K562 (cell line): ENCODE results near the gene PUDP. TPM values are rescaled to one million over a fixed set of nuclear protein-coding genes. Genes with fewer than 3 reads are reported as not detected.

Experiments
- ATAC-seq: fragments of 200-7000 bp; cut with Tn5 transposase; 3 replicates; pipeline ENCODE4 v1.9.1; 2020; ENCODE audit warnings: moderate library complexity
- BruUV-seq: library from RNA; stranded (reverse); fragments of 400-500 nt; replicated peaks from 2 replicates; lab custom pipeline; 2021; lab: Mats Ljungman, UMichigan
- CTCF ChIA-PET: fragments of 300-600 bp; formaldehyde crosslinking; extraction: SDS; loops from one replicate; lab custom pipeline; 2021; ENCODE audit warnings: low intra/inter-chr PET ratio; lab: Yijun Ruan, JAX
- POLR2A ChIA-PET: fragments of 300-600, 350-650 bp; sonication (Branson Sonifier 250); formaldehyde crosslinking; extraction: SDS; loops from one replicate; lab custom pipeline; 2021; ENCODE audit warnings: antibody characterized with exemption, inconsistent platforms; lab: Yijun Ruan, JAX
- DNase-seq, 4 experiments: peaks; one replicate each; pipeline versions ENCODE4 v3.0.0 to v3.0.0-alpha.2; 2011 to 2018; ENCODE audit warnings: low spot score in 3 of 4, mixed read lengths in 3 of 4; ENCODE audit errors: extremely low read depth in 1 of 4
- FAIRE-seq: peaks from 2 replicates; lab custom pipeline; 2011; peaks lifted over from hg19 to GRCh38; lab: Jason Lieb, UNC
- H2AFZ ChIP-seq: 2 replicates; pipeline ENCODE4 v1.6.0; 2011; ENCODE audit warnings: low read depth, low read length, control low read depth, inconsistent platforms
- H3K27ac ChIP-seq: fragments of 200-600 bp; 3 replicates; pipeline ENCODE4 v1.8.0; 2011; ENCODE audit warnings: low read depth, mild to moderate bottlenecking, control low read depth, inconsistent platforms, low read length, moderate library complexity, mixed read lengths; ENCODE audit errors: extremely low read depth
- H3K27me3 ChIP-seq, 2 experiments: fragments of 300-600 bp in 1 of 2; 2 replicates in 1 of 2; 3 replicates in 1 of 2; pipeline versions ENCODE4 v1.6.0 to v1.8.0; 2011; ENCODE audit warnings: inconsistent platforms in 2 of 2, low read length in 2 of 2, mild to moderate bottlenecking in 1 of 2, mixed read lengths in 1 of 2, moderate library complexity in 1 of 2; ENCODE audit not compliant: control insufficient read depth in 2 of 2, insufficient read depth in 2 of 2
- H3K36me3 ChIP-seq: fragments of 300-600 bp; 3 replicates; pipeline ENCODE4 v1.8.0; 2011; ENCODE audit warnings: mild to moderate bottlenecking, low read length, inconsistent platforms; ENCODE audit not compliant: control insufficient read depth, insufficient read depth
- H3K4me1 ChIP-seq, 2 experiments: fragments of 200-600 bp in 1 of 2; replicated peaks in 1 of 2; 2 replicates in 1 of 2; 3 replicates in 1 of 2; pipeline versions ENCODE4 v1.5.1 to v1.8.0; 2011; ENCODE audit warnings: inconsistent platforms in 2 of 2, low read length in 2 of 2, mild to moderate bottlenecking in 1 of 2, mixed read lengths in 1 of 2, moderate library complexity in 1 of 2; ENCODE audit not compliant: control insufficient read depth in 2 of 2, insufficient read depth in 2 of 2
- H3K4me2 ChIP-seq: 2 replicates; pipeline ENCODE4 v1.6.1; 2011; ENCODE audit warnings: low read length, control low read depth, inconsistent platforms, mixed read lengths; ENCODE audit not compliant: insufficient read depth
- H3K4me3 ChIP-seq: fragments of 200-600 bp; sonication (generic), shearing (Covaris generic); 2 replicates; pipeline ENCODE4 v1.5.1; 2016; ENCODE audit warnings: control low read depth, inconsistent platforms
- H3K79me2 ChIP-seq: fragments of 200-600 bp; 3 replicates; pipeline ENCODE4 v1.8.0; 2011; ENCODE audit warnings: low read length, inconsistent platforms; ENCODE audit not compliant: control insufficient read depth, insufficient read depth
- H3K9ac ChIP-seq, 2 experiments: 2 replicates each; pipeline versions ENCODE4 v1.6.0 to v1.6.1; 2011; ENCODE audit warnings: low read depth in 2 of 2, low read length in 2 of 2, control low read depth in 1 of 2, inconsistent platforms in 1 of 2, mild to moderate bottlenecking in 1 of 2, mixed read lengths in 1 of 2; ENCODE audit not compliant: insufficient read depth in 1 of 2
- H3K9me1 ChIP-seq: one replicate; pipeline ENCODE4 v1.6.0; 2011; ENCODE audit warnings: inconsistent platforms, mild to moderate bottlenecking, low read length, moderate library complexity; ENCODE audit not compliant: control insufficient read depth, insufficient read depth
- H3K9me3 ChIP-seq: replicated peaks from 2 replicates; pipeline ENCODE4 v1.5.1; 2011; ENCODE audit warnings: low read depth, low read length, inconsistent platforms; ENCODE audit not compliant: control insufficient read depth, insufficient read depth
- H4K20me1 ChIP-seq: replicated peaks from 2 replicates; pipeline ENCODE4 v1.6.1; 2011; ENCODE audit warnings: low read length, inconsistent platforms, mixed read lengths; ENCODE audit not compliant: control insufficient read depth, insufficient read depth
- DNMT1 ChIP-seq: fragments of 450-650 bp; IDR thresholded peaks from 2 replicates; pipeline ENCODE4 v1.6.1; 2016; ENCODE audit warnings: antibody characterized with exemption, mild to moderate bottlenecking
- EGR1 ChIP-seq: fragments of 450-650 bp; conservative IDR thresholded peaks from 2 replicates; pipeline ENCODE4 v1.6.1; 2017; ENCODE audit warnings: mild to moderate bottlenecking
- MBD2 ChIP-seq: sonication (generic); IDR thresholded peaks from 2 replicates; pipeline ENCODE4 v1.6.1; 2016; ENCODE audit warnings: low read depth, borderline replicate concordance
- NFE2L1 ChIP-seq: fragments of 450-650 bp; IDR thresholded peaks from 2 replicates; pipeline ENCODE4 v1.6.1; 2016; ENCODE audit warnings: missing genetic modification characterization, low read depth, mild to moderate bottlenecking, missing compliant biosample characterization, moderate library complexity, borderline replicate concordance
- PPARD ChIP-seq: fragments of 250-450 bp; sonication (Bioruptor Pico); IDR thresholded peaks from 2 replicates; pipeline ENCODE4 v1.8.0; 2022; ENCODE audit warnings: inconsistent platforms, mild to moderate bottlenecking, moderate library complexity
- RBM14 ChIP-seq: fragments of 200-400 bp; formaldehyde crosslinking; IDR thresholded peaks from 2 replicates; pipeline ENCODE4 v1.6.1; 2018; ENCODE audit warnings: low read depth, mild to moderate bottlenecking, low read length, moderate library complexity, borderline replicate concordance; ENCODE audit not compliant: insufficient read depth
- TAL1 ChIP-seq: fragments of 450-650 bp; IDR thresholded peaks from 2 replicates; pipeline ENCODE4 v1.6.1; 2016; ENCODE audit warnings: mild to moderate bottlenecking
- WGBS: fragments of 100-300 bp; shearing (Covaris generic); methylation state at CpG from one replicate; pipeline ENCODE4 v1.1.6; 2016; ENCODE audit warnings: low coverage, mixed read lengths; ENCODE audit not compliant: insufficient coverage; ENCODE audit errors: missing lambda C conversion rate; 5-methylcytosine and 5-hydroxymethylcytosine counted together
- in situ Hi-C: fragments of 300-500 bp; cut with MboI; formaldehyde crosslinking; loops from 4 replicates; pipeline ENCODE4 v1.15.0; 2018; ENCODE audit warnings: inconsistent platforms, mixed read lengths
- intact Hi-C: fragments of 100-400 bp; cut with micrococcal nuclease; formaldehyde crosslinking; loops from 2 replicates; pipeline ENCODE4 v1.14.2; 2022
- polyA plus RNA-seq, 8 experiments: library from polyadenylated mRNA; depleted of rRNA in 4 of 8; stranded (reverse) in 5 of 8; unstranded in 3 of 8; fragments of >200 nt; fragmentation: Nextera tagmentation in 2 of 8; fragmentation: Illumina TruSeq in 1 of 8; extraction: Ambion mirVana in 2 of 8; extraction: Trizol in 1 of 8; gene quantifications; 2 replicates each; pipeline versions ENCODE4 v1.2.1 to v1.2.3, GENCODE V29; 2011 to 2014; ENCODE audit warnings: inconsistent platforms in 1 of 8, missing spikeins in 1 of 8
- total RNA-seq, 7 experiments: library from RNA; depleted of rRNA in 6 of 7; stranded (reverse); fragments of >200 nt in 6 of 7; fragmentation: Illumina TruSeq in 2 of 7; extraction: Trizol in 2 of 7; gene quantifications; 2 replicates each; pipeline versions ENCODE4 v1.2.1 to v1.2.3, GENCODE V29; 2011 to 2021; ENCODE audit warnings: low replicate concordance in 1 of 7
- TF ChIP-seq, protein P1 (sequence below): fragments of 250-450 bp; sonication (Bioruptor Pico); IDR thresholded peaks from 2 replicates; pipeline ENCODE4 v1.8.0; 2022; ENCODE audit warnings: inconsistent platforms
- TF ChIP-seq, protein P2 (sequence below), 2 experiments: fragments of 200-800 bp in 1 of 2; sonication (Bioruptor generic) in 1 of 2; sonication (generic) in 1 of 2; formaldehyde crosslinking in 1 of 2; IDR thresholded peaks in 1 of 2; conservative IDR thresholded peaks in 1 of 2; 2 replicates each; pipeline versions ENCODE4 v1.5.0 to v1.6.1; 2016 to 2020; ENCODE audit warnings: missing compliant biosample characterization in 1 of 2, missing genetic modification characterization in 1 of 2, missing genetic modification reagents in 1 of 2

Gene PUDP
- total and polyA plus RNA-seq, 9 of the 15 experiments (the other 6 are each of a cell fraction or from before 2014, with no cell fraction given): 13.6 to 63.0 (median 29.2) TPM

DNA sequence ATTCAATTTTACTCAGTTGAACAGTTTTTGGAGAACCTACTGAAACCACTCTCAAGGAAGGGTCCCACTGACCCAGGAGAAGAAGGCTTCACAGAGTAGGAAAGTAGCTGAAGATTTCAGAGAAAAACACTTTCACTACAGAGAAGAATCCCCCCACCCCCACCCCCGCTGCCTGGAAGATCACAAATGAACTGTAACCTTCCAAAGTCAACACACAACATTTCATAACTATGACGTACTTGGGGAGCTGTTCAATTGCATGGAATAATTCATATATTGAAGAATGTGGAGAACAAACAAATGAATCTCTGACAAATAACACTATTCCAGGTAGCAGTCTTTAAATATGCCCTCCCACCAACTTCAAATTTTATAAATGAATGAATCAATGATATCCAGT is 86.5 kb downstream of the PUDP start:
- no peak overlapping the region for H3K9ac ChIP-seq
- H3K79me2 ChIP-seq: no peaks in the 10 kb centered on the region
- no peaks in the 10 kb centered on the region for H3K9me3 ChIP-seq
- no peak for DNase-seq
- WGBS: 100% methylated on average over 2 of the region's 2 CpGs
- H3K4me1 ChIP-seq: no peaks in the 10 kb centered on the region
- BruUV-seq: no TSS peak
- ChIA-PET POLR2A (no interaction called here), CTCF (no interaction called here)
- in situ Hi-C loops (no loop called here), intact Hi-C loops (no loop called here)
- TF ChIP-seq, protein P1, sequence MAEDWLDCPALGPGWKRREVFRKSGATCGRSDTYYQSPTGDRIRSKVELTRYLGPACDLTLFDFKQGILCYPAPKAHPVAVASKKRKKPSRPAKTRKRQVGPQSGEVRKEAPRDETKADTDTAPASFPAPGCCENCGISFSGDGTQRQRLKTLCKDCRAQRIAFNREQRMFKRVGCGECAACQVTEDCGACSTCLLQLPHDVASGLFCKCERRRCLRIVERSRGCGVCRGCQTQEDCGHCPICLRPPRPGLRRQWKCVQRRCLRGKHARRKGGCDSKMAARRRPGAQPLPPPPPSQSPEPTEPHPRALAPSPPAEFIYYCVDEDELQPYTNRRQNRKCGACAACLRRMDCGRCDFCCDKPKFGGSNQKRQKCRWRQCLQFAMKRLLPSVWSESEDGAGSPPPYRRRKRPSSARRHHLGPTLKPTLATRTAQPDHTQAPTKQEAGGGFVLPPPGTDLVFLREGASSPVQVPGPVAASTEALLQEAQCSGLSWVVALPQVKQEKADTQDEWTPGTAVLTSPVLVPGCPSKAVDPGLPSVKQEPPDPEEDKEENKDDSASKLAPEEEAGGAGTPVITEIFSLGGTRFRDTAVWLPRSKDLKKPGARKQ (CRISPR knock-in tag): no peak
- TF ChIP-seq MBD2 (no peak), RBM14 (no peak), PPARD (CRISPR knock-in tag) (no peak), TAL1 (no peak), EGR1 (no peak), NFE2L1 (no peak), DNMT1 (no peak)
- TF ChIP-seq, protein P2, sequence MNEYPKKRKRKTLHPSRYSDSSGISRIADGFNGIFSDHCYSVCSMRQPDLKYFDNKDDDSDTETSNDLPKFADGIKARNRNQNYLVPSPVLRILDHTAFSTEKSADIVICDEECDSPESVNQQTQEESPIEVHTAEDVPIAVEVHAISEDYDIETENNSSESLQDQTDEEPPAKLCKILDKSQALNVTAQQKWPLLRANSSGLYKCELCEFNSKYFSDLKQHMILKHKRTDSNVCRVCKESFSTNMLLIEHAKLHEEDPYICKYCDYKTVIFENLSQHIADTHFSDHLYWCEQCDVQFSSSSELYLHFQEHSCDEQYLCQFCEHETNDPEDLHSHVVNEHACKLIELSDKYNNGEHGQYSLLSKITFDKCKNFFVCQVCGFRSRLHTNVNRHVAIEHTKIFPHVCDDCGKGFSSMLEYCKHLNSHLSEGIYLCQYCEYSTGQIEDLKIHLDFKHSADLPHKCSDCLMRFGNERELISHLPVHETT (CRISPR knock-in tag; conservative IDR thresholded peaks at IDR 0.05 in 1 of 2, IDR thresholded peaks at IDR 0.05 in 1 of 2): no peak
- H3K36me3 ChIP-seq: peaks cover 19% of the 10 kb centered on the region; the same call in 2 of the 3 replicates
- no peak overlapping the region for H3K4me2 ChIP-seq
- no peaks in the 10 kb centered on the region for H4K20me1 ChIP-seq
- no peaks in the 10 kb centered on the region for H3K27me3 ChIP-seq
- ATAC-seq: no peak
- H3K9me1 ChIP-seq: no peaks in the 10 kb centered on the region
- H3K4me3 ChIP-seq: no peak overlapping the region
- H3K27ac ChIP-seq: no peak overlapping the region
- no peak for FAIRE-seq
- no peak overlapping the region for H2AFZ ChIP-seq
